Activated CD4-positive, alpha-beta T cell treated with anti-CD3 and anti-CD28 coated beads, Interleukin-2, Interleukin-6, amounts not matched to agents 100 ng/mL and 50 ng/mL, durations not matched to agents 16 hours and 8 hours (primary cell): ENCODE measurements around the gene RNF152.
A peak's percentile ranks its signal among the peaks of the same experiment; 100 is the strongest.

Experiments used
- DNase-seq: peaks from one replicate; pipeline ENCODE4 v3.0.0-alpha.2; 2020

RNF152 gene

DNA sequence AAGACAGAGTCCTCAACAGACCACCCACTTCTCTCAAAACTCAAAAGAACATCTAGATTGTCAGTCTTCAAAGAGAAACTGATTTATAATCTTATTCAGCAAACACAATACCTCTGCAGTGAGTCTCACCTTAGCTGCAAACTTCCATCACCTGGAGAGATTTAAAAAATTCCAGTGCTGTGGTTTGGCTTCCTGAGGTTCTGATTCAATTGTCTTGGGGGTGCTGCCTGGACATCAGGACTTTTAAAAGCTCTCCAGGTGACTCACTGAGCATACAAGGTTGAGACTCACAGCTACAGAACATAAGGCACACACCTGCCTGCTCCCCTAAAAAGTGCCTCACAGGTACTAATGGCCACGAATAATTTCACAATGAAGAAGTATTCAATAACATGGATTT, 40.3 kb downstream of the RNF152 start:
- no peak for DNase-seq

DNA sequence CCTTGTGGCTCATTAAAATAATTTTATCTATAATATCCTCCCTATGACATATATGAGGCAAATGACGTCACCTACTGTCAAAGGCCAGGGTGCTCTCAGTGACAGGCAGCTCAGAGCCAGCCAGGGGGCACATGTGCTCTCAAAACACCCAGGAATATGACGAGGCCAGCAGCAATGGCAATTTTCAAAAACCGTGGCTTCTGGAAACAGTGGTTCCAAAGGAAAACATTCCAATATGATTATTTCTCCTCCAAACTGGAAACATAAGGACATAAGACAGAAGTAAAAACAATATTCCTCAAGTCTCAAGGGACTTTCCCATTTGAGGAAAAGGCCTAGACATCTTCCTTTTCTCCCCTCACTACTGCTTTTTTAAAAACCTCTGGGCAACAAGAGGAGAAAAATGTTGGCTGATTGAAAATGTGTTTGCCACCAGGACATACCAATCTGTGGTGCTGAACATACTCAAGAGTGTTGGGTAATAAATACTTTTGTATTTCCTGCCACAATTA, 40.8 kb downstream of the RNF152 start:
- DNase-seq = no peak

DNA sequence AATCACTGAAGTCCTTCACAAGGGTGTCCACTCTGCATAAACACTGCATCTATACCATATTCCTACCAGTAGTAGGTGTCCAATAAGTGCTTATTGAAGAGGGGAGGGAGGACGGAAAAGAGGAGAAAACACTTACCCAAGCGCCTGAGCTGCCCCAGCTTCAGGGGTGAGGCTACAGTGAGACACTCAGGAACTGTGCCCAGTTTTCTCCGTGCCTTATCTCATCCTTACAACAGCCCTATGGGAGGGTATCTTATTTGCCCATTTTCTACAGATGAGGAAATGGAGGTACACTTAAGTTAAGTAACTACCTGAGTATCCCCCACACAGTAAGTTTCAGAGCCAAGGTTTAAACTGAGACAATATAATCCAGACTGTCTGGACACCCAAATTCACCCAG, 41.5 kb downstream of the RNF152 start:
- no peak for DNase-seq

DNA sequence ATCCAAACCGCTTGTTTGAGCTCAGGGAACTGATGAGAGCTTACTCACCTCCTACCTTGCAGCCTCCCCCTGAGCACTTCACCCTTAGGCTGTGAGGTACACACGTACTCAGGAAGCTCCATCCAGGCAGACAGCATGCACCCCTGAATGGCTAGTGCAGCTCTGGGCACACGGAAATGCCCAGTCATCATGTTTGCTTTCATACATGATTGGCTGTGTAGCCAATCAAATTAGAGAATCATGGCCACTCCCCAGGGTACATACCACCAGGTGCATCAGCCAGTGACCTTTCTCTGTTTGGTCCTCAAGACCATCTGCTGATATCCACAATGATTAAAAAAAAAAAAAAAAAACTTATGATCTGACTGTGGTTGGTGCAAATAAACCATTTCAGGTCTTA, 42.1 kb downstream of the RNF152 start:
- no peak for DNase-seq

DNA sequence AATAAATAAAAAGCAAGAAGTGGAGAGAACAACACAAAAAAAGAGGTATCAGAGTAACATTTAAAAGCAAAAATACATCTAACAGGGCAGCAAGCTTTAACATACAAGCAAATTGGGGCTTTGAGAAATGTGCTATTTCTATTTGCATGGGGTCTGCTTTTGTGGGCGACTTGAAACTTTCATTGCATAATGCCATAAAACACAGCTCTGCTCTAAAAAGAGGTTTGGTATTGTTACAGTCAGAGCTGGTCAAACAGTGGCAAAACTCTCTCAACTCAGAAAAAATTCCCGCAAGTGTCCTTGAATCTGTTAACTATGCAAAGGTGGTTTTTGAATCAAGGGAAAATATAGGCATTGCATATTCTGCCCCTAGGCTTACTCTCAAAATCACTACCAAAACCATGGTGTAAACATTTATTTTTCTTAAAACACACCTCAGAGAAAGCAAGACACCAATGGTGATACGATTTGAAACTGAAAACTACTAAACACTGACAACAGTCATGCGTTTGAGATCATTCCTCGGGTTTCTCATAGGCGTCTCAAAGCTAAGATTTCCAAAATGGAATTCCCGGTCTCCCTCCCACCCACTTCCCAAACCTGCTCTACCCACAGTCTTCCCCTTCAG, 45.5 kb downstream of the RNF152 start:
- peak; percentile 3 for DNase-seq

DNA sequence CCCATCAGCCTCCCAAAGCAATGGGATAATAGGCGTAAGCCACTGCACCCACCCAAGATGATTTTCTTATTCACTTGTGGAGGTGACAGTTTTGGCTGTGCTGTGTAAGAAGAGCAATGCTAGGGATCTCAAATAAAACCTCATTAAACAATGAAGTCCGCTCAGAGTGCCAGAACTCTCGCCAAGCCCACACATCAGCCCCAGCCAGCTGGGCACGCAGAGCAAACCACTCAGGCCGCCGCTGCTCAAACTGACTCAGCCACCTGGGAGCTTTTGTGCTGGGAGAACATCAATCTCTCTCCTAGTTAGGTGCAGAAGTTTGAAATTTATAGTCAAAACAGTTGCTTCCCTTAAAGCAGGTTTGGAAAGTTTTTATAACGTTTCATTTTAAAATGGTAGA, 47.6 kb downstream of the RNF152 start:
- DNase-seq = no peak

DNA sequence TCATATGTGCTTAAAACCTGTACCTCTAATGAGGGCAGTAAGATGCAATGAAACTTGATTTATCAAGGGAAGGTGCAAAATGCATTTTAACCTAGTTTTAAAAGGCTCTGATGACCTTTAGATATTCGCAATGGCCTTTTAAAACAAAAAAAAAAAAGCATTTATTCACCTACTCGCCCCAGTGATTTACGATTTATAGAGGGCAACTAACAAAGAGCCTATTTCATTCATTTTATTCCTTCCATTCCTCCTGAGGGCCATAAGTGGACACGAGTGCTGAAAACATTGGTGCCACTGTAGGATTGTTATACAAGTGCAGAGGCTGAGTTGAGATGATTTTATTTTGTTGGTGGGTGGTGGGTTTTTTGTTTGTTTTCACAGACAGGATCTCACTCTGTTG, 48.1 kb downstream of the RNF152 start:
- no peak for DNase-seq

DNA sequence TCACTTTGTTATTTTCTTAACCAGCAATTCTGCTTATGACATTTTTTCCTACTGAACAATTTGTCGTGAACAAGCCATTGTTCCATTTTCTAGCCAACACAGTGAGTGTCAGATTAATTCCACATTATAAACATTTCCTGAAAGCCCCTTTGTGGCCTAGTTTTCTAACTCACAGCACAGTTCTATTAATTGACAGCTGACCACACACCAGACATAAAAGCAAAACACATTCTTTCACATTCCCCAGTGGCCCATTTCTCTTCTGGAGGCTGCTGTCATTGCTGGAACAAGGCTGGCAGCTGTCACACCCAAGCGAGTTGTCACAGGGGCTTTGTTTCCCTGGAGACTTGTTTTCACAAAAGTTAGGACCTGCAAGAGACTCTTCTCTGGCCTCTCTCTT, 50.7 kb downstream of the RNF152 start:
- DNase-seq = no peak

DNA sequence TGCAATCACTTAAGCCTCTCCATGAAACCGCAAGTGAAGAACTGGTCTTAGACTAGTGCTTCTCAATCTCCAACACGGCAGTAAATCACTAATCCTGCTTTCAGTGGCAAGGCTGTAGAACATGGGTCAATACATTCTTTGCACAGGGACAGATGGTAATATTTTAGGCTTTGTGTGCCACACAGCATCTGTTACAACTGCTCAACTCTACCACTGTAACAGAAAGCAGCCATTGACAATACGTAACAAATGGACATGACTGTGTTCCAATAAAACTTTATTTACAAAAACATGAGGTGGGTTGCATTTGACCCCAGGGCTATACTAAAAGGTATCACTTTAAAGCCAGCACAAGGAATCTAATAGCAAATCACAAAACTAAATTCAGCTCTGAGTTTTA, 51.1 kb downstream of the RNF152 start:
- no peak for DNase-seq

DNA sequence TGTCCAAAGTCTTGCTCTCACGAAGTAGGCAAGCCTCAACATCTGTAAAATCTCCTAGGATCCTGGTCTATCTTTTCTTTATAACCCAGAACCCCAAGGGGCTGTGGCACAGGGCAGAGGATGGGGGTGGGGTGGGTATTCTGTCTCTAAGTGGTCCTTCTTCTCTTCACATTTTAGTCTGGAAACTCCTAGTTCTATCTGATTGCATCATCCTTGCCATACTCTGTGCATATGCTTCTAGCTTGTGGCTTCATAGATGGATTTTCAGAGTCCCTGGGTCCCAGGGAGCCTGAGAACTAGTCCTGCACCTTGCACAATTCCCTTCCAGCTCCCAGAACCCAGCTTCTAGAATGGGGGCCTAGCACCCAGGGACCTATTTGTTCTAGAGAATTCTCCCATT, 52.5 kb downstream of the RNF152 start:
- no peak for DNase-seq

DNA sequence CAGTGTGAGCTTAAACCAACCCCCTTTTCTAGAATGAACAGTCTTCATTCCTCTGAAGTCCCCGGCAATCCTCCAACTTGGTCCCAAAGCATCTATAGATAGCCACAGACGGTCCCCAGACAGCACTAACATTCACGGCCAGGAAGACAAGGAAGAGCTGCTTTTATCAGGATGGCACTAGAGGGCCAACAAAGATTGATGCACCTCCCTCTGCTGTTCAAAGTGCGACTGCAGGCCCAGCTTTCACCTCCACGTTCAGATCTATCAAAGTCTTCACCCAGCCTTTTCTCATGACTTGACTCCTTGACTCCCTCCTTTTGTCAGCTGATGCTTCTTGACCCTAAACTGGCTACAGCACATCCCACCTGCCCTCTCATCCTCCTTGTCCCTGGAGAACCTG, 54.3 kb downstream of the RNF152 start:
- DNase-seq = no peak

DNA sequence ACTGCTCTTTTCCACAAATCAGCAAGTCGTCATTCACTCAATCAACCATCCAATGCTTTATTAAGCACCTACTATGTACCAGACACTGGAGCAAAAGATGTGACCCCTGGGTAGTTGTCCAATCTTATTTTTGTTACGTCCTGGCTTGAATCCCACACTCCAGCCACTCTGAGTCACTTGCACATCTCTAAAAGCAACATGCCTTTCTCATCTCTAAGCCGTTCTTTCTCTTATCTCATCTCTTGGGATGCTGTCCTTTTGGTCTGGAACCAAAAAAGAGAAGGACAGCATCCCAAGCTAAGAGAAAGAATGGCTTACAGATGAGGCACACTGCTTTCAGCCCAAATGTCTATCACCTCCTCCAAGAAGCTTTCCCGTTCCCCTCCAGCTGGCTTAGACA, 58.8 kb downstream of the RNF152 start:
- no peak for DNase-seq

DNA sequence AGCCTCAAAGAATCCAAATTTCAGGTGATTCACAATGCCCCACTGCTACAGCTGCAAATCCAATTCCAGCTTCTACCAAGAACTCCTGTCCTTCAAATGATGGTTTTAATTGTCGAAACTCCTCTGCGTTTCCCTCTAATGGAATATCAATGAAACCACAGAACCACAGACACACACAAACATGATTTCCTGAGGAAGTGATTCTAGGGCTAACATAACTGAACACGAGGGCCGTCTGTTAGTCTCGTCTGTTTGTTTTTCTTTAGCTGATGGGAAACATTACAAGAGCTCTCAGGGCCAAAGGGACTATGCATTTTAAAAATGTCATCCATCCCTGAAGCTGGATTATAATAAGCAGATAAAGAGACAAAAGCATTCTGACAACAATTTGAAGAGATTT, 59.4 kb downstream of the RNF152 start:
- DNase-seq = peak; percentile 2

DNA sequence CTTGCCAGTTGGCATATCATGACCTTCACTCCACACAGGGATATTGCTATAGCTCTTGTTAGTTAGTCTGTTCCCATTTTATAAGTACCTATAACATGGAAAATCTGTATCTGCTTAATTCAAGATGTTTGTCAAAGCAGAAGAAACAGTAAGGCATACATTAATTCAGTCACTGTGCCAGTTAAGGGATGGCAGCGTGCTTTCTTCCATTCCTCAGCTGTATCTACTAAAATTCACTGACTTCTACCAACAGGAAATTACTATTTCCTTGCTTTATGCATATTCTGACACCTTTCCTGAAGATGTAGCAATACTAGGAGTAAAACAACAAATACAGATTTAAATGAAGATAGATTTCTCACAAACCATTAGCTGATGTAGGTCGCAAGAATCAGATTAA, 59.9 kb downstream of the RNF152 start:
- DNase-seq = no peak

DNA sequence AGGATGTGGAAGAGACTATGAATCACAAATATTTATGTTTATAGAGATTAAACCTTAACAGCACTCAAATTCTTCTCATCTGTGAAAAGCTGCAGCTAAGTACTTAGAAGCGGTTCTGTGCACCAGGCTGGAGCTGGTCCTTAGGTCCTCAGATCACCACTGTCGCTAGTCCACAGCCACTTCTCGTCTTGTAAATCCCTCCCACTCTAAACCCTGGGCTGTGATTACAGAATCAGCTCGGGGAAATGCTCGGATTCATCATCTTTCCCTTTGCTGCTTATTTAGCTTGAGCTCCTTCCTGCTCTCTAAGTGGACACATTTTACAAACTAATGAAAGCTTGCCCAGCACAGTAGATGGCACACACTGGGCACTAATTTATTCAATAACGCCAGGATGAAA, 61.7 kb downstream of the RNF152 start:
- no peak for DNase-seq

DNA sequence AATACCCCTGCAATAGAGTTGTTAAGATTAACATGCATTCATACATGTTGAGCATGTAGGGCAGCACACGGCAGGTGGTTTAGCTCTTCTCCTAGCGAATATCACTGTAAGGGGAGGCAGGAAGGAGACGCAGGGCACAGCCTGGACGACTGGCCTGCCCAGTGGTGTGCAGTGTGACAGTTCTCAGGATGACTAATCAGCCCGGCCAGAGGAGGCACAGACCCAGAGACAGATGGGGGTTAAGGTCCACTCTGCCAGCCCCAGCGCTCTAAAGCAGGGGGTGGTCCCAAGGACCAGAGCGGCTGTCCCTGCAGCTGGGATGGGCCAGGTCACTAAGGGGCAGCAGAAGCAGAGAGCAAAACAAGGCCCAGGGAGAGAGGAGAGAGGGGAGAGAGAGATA, 63.7 kb downstream of the RNF152 start:
- DNase-seq = no peak

DNA sequence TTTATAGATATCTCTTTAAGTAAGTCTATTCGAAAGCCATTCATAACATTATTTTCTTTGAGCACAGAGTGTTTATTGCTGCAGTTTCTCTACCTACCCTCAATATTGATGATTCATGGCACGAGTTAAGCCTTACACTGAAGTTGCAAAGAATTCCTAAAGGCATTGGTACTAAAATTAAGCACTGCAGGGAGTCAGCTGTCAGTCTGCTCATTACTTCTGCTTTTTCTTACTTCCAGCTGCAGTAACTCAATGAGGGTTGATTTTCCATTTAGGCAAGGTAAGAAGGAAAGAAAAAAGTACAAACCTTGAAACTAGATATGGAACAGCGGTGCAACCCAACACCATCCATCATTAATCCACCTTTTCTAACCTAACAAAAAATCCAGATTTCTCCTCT, 65.2 kb downstream of the RNF152 start:
- DNase-seq = no peak

DNA sequence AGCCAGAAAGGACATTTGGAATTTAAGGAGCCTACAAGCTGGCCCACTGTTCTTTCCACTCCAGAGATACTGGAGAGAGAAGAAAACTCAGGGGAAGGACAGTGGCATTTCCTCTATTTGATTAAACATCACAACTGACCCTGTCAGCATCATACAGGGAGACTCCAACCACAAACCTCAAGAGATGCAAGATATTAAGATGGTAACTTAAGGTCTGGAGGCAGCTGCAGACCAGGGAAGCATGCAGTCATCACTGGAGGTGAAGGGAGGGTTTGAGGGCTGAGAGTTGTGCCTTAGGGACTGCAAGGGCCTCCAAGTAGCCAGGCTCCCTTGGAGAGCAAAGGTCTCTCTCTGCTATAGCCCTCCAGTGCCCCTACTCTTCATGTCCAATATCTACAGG, 67.4 kb downstream of the RNF152 start:
- no peak for DNase-seq

DNA sequence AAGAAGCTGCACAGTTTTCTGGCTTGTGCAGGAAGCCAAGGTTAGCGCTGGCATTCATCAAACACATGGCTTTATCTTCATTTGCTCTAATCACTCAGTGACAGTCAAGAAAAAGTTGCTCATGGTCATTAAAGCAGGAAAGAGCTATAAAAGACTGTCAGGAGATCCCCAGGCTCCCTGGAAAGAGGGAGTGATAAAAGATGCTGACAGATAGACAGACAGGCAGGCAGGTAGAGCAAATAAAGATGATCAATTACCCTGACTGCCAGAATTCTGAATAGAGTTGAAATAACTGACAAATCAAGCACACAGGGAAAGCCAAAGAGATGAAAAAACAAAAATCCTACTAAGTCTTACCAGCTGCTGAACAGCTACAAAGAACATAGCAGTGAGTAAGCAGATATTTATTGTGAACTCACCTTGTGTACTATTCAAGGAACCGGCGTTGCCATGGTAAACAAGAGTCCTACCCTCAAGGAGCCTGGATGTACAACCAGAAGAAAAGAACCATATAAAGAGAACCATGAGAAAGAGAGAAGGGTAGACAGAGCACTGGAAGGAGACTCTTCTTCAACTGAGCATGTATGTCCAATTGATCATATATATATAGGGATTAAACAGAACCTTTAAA, 68.0 kb downstream of the RNF152 start:
- no peak for DNase-seq

DNA sequence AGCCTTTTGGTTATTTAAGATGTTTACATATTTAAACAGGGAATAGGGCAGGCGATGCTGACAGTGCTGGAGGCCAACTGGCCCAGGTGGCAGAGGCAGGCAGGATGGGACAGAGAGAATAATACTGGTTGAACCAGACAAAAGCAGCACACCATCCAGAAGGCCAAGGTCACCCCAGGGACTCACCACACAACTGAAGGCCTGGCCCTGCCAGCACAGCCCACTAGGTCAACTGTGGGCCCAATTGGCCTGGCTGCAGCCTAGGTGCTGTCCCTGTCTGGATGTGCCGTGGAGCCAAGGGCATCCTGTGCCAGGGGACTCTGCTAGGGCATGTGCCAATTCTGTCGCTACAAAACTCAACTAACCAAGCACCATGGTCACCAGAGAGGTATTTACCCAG, 69.2 kb downstream of the RNF152 start:
- DNase-seq = no peak

DNA sequence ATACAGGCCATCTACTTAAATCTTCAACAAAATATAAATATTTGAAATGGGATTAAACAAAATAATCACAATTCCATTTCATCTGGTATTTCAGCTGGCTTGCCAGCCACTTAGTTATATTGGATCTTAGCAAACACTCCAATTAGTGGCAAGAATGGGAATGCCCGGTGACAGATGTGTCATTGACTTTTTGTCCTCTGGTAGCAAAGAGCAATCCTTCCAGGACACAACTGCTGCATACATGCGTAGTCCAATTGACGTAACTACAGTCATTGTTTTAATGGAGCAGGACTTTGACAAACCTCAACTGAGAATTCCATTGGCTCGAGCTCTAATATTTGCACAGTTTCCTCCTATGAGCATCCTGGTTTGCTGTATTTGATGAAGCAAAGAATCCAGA, 69.9 kb downstream of the RNF152 start:
- no peak for DNase-seq

DNA sequence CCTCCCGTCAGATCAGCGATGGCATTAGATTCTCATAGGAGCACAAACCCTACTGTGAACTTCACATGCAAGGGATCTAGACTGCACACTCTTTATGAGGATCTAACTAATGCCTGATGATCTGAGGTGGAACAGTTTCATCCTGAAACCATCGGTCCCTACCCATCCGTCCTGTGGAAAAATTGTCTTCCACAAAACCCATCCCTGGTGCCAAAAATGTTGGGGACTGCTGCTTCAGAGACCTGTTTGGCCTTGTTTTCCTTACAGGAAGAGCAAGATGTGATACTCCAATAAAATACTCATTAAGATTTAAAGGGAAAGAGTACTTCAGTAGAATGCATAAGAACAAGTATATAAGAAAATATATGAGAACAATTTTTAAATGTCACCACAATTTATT, 71.1 kb downstream of the RNF152 start:
- no peak for DNase-seq

DNA sequence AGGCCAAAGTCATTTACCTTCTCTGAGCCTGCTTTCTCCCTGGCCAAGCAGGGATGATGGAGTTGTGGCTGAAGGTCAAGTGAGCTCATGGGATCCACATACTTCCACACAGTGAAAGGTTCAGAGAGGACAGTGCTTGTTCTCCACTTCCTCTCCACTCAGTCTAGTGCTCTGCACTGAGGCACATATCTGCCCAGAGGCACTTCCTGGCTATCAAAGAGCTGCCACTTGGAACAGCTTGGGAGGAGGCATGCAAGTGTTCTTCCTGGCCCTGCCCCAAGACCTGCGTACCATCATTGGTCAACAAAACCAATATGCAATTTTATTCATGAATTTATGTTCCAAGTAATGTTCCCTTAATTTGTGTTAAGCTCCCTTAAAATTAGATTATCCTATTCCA, 71.9 kb downstream of the RNF152 start:
- DNase-seq = no peak

DNA sequence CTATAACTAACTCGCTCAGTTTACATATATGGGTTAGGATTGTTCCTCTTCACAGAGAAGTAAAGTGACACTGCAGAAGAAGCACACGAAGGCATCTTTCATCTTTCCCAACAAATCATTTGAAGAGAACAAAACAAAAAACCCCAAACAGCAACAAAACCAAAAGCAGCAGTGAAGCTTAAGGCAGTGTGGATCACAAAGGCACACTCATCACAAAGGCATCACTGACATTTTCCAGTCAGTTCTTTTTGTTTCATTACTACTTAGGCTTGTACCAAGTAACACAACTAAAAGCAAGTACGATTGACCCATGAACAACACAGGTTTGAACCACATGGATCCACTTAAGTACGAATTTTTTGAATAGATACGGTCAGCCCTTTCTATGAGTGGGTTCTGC, 75.7 kb downstream of the RNF152 start:
- DNase-seq = no peak

DNA sequence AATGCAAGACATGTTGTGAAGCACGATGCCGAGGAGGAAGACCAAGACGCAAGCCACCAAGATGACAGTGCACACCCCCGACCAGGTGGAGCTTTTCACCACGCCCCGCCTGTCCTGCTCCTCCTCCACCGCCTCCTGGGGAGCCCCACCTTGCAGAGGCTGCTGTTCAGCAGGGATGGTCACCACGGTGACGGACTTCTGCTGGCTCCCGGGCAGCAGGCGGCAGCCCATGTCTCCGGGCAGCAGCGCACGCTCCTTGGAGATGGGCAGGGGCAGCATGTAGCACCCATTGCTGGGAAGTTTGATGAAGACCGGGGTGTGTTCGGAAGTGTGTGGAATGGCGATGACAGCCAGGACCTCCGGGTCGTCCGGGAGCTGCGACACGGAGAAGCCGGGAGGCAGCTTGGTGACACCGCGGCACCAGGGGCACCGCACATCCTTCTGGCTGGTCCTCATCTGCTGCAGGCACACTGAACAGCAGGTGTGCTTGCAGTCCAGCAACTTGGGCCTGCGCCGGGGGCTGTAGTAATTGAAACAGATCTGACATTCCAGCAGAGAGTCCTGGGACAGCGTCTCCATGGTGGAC, 76.8 kb downstream of the RNF152 start:
- DNase-seq = no peak
